GM23338 (cell line): ENCODE measurements around the gene RAB8B. TPM values are rescaled to one million over a fixed set of nuclear protein-coding genes. Genes with fewer than 3 reads are reported as not detected.

ENCODE experiments used
- ATAC-seq: fragments of 200-7000 bp; cut with Tn5 transposase; 3 replicates; pipeline ENCODE4 v1.9.1; 2020
- DNase-seq: peaks from one replicate; pipeline ENCODE4 v3.0.0-alpha.2; 2015; ENCODE audit warnings: low spot score
- H2AFZ ChIP-seq: fragments of 200-600 bp; sonication (generic); 2 replicates; pipeline ENCODE4 v1.8.0; 2016; ENCODE audit warnings: antibody characterized with exemption, mild to moderate bottlenecking, moderate library complexity
- H3F3A ChIP-seq: fragments of 200-600 bp; sonication (generic); replicated peaks from 2 replicates; pipeline ENCODE4 v1.8.0; 2017; ENCODE audit warnings: antibody characterized with exemption, mixed run types, low read depth
- H3K27ac ChIP-seq: fragments of 200-600 bp; sonication (generic); 2 replicates; pipeline ENCODE4 v1.6.1; 2016; ENCODE audit warnings: low read depth
- H3K27me3 ChIP-seq: fragments of 200-600 bp; sonication (generic); 2 replicates; pipeline ENCODE4 v1.8.0; 2016; ENCODE audit warnings: mild to moderate bottlenecking, mixed run types, moderate library complexity; ENCODE audit not compliant: insufficient read depth
- H3K36me3 ChIP-seq: fragments of 200-600 bp; sonication (generic); 2 replicates; pipeline ENCODE4 v1.8.0; 2016; ENCODE audit warnings: mild to moderate bottlenecking; ENCODE audit not compliant: insufficient read depth
- H3K4me1 ChIP-seq: fragments of 200-600 bp; sonication (generic); 2 replicates; pipeline ENCODE4 v1.8.0; 2016; ENCODE audit warnings: mild to moderate bottlenecking, moderate library complexity; ENCODE audit not compliant: insufficient read depth
- H3K4me2 ChIP-seq: fragments of 200-600 bp; sonication (generic); 2 replicates; pipeline ENCODE4 v1.7.1; 2017; ENCODE audit warnings: mixed run types
- H3K4me3 ChIP-seq: fragments of 200-600 bp; sonication (generic); 2 replicates; pipeline ENCODE4 v1.6.1; 2016; ENCODE audit warnings: mixed run types
- H3K79me2 ChIP-seq: fragments of 200-600 bp; sonication (generic); replicated peaks from 2 replicates; pipeline ENCODE4 v1.8.0; 2017; ENCODE audit warnings: mild to moderate bottlenecking; ENCODE audit not compliant: insufficient read depth
- H3K9me2 ChIP-seq: fragments of 200-600 bp; sonication (generic); 2 replicates; pipeline ENCODE4 v1.8.0; 2017; ENCODE audit not compliant: insufficient read depth
- H4K20me1 ChIP-seq: fragments of 200-600 bp; sonication (generic); replicated peaks from 2 replicates; pipeline ENCODE4 v1.8.0; 2017; ENCODE audit warnings: mild to moderate bottlenecking; ENCODE audit not compliant: insufficient read depth
- H3K27ac Mint-ChIP-seq: 2 replicates; pipeline ENCODE4 v1.8.0; 2020; ENCODE audit warnings: inconsistent platforms, mild to moderate bottlenecking, moderate library complexity, mixed read lengths
- H3K27me3 Mint-ChIP-seq: 3 replicates; pipeline ENCODE4 v1.8.0; 2022; ENCODE audit warnings: low read depth, mild to moderate bottlenecking, moderate library complexity, mixed read lengths, inconsistent platforms; ENCODE audit not compliant: insufficient read depth, poor library complexity
- H3K36me3 Mint-ChIP-seq: 3 replicates; pipeline ENCODE4 v1.8.0; 2021; ENCODE audit warnings: low read depth, mild to moderate bottlenecking, inconsistent platforms, moderate library complexity, mixed read lengths
- H3K4me1 Mint-ChIP-seq: 3 replicates; pipeline ENCODE4 v1.8.0; 2020; ENCODE audit warnings: mild to moderate bottlenecking, inconsistent platforms, mixed read lengths
- H3K4me3 Mint-ChIP-seq: 3 replicates; pipeline ENCODE4 v1.8.0; 2021; ENCODE audit warnings: moderate library complexity, mild to moderate bottlenecking, inconsistent platforms, mixed read lengths
- H3K9me3 Mint-ChIP-seq: 3 replicates; pipeline ENCODE4 v1.8.0; 2020; ENCODE audit warnings: moderate library complexity, mild to moderate bottlenecking, inconsistent platforms, mixed read lengths
- CREB1 ChIP-seq: fragments of 250-450 bp; sonication (Bioruptor Pico); IDR thresholded peaks from 2 replicates; pipeline ENCODE4 v1.5.0; 2020; ENCODE audit warnings: low read depth, mild to moderate bottlenecking, moderate library complexity
- ETS1 ChIP-seq: IDR thresholded peaks from 2 replicates; pipeline ENCODE4 v1.6.1; 2016; ENCODE audit warnings: antibody characterized with exemption
- EZH2 ChIP-seq: fragments of 200-600 bp; sonication (generic); IDR thresholded peaks from one replicate; pipeline ENCODE4 v1.8.0; 2017; ENCODE audit warnings: antibody characterized with exemption, mild to moderate bottlenecking, low read depth; ENCODE audit not compliant: unreplicated experiment
- EZH2phosphoT487 ChIP-seq: fragments of 200-600 bp; sonication (generic); IDR thresholded peaks from one replicate; pipeline ENCODE4 v1.8.1; 2018; ENCODE audit warnings: antibody characterized with exemption; ENCODE audit not compliant: unreplicated experiment
- JUNB ChIP-seq: IDR thresholded peaks from one replicate; pipeline ENCODE4 v1.6.1; 2016; ENCODE audit warnings: antibody characterized with exemption; ENCODE audit not compliant: unreplicated experiment
- NANOG ChIP-seq: IDR thresholded peaks from 2 replicates; pipeline ENCODE4 v1.6.1; 2016; ENCODE audit warnings: antibody characterized with exemption, borderline replicate concordance
- POLR2AphosphoS5 ChIP-seq: IDR thresholded peaks from 2 replicates; pipeline ENCODE4 v1.6.1; 2016; ENCODE audit warnings: antibody characterized with exemption, low read depth
- STAT1 ChIP-seq: IDR thresholded peaks from one replicate; pipeline ENCODE4 v1.6.1; 2016; ENCODE audit warnings: antibody characterized with exemption; ENCODE audit not compliant: unreplicated experiment
- ZNF114 ChIP-seq: fragments of 250-450 bp; sonication (Bioruptor Pico); IDR thresholded peaks from 2 replicates; pipeline ENCODE4 v1.5.0; 2020; ENCODE audit warnings: mild to moderate bottlenecking, moderate library complexity
- ZNF331 ChIP-seq: fragments of 250-450 bp; sonication (Bioruptor Pico); IDR thresholded peaks from 2 replicates; pipeline ENCODE4 v1.5.0; 2020; ENCODE audit warnings: low read depth, mild to moderate bottlenecking, moderate library complexity
- polyA plus RNA-seq: library from polyadenylated mRNA; unstranded; fragments of >200 nt; fragmentation: Nextera tagmentation; extraction: Ambion mirVana; gene quantifications from 2 replicates; pipeline ENCODE4 v1.2.1, GENCODE V29; 2016
- total RNA-seq: library from RNA; depleted of rRNA; stranded (reverse); fragments of >200 nt; shearing (Covaris generic); gene quantifications from 2 replicates; pipeline ENCODE4 v1.2.3, GENCODE V29; 2014
- TF ChIP-seq, protein P1 (sequence below), 2 experiments: fragments of 200-600 bp in 1 of 2; sonication (generic) in 1 of 2; conservative IDR thresholded peaks; 2 replicates each; pipeline versions ENCODE4 v1.5.1 to v1.6.1; 2016 to 2017; ENCODE audit warnings: antibody characterized with exemption in 2 of 2, low read depth in 2 of 2, mild to moderate bottlenecking in 2 of 2, moderate library complexity in 1 of 2
- TF ChIP-seq, protein P2 (sequence below): IDR thresholded peaks from one replicate; pipeline ENCODE4 v1.6.1; 2018; ENCODE audit warnings: antibody characterized with exemption; ENCODE audit not compliant: unreplicated experiment
- TF ChIP-seq, protein P3 (sequence below): fragments of 250-450 bp; sonication (Bioruptor Pico); IDR thresholded peaks from 2 replicates; pipeline ENCODE4 v1.5.0; 2020; ENCODE audit warnings: mild to moderate bottlenecking, moderate library complexity

The RAB8B gene
- total and polyA plus RNA-seq, 2 experiments from 2014 or later: 23.2 to 41.7 TPM

DNA sequence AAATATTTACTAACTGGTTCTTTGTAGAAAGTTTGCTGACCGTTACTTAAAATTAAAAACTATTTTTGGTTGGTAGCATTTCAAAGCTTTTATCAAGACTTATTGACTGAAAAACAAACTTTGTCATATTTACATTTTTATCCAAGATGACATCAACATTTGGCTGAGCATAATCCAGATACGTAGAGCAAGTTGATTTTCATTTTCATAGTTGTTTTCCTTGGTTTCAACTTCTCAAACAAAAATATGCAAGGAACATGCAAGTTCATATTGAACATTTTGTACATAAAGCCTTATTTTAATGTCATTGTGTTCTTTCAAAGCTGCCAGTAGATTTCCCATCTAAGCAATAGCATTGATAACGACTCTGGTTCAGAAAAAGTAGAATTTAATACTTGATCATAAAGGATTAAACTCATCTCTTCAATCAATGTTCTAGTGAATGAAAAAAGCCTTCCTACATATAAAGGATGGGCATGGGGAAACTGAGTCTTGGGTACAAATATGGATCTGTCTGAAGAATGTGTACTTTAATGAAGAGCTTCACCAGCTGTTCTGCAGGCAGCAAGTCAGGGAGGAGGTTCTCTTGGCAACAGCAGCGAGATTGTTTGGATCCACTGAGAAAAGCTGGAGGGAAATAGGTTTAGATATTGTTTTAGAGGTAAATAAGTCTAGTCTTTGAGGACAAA lies 5.6 kb downstream of the RAB8B start:
- H3F3A ChIP-seq: no peaks in the 10 kb centered on the region
- no peak overlapping the region for H2AFZ ChIP-seq
- H3K27me3 Mint-ChIP-seq: peaks cover 3% of the 10 kb centered on the region
- H4K20me1 ChIP-seq: 0 out of 2 replicates have a peak, but pooled peaks cover 5% of the 10 kb centered on the region
- no peaks in the 10 kb centered on the region for H3K36me3 Mint-ChIP-seq
- H3K79me2 ChIP-seq: peaks cover 97% of the 10 kb centered on the region
- H3K4me1 ChIP-seq: peaks cover 78% of the 10 kb centered on the region
- ATAC-seq (no peak), DNase-seq (no peak)
- no peak overlapping the region for H3K27ac ChIP-seq
- no peaks in the 10 kb centered on the region for H3K36me3 ChIP-seq
- H3K4me3 ChIP-seq: no peak overlapping the region
- peak overlapping the region; percentile 1; the same call in 1 of the 2 replicates for H3K27ac Mint-ChIP-seq
- no peaks in the 10 kb centered on the region for H3K9me3 Mint-ChIP-seq
- TF ChIP-seq, protein P1, sequence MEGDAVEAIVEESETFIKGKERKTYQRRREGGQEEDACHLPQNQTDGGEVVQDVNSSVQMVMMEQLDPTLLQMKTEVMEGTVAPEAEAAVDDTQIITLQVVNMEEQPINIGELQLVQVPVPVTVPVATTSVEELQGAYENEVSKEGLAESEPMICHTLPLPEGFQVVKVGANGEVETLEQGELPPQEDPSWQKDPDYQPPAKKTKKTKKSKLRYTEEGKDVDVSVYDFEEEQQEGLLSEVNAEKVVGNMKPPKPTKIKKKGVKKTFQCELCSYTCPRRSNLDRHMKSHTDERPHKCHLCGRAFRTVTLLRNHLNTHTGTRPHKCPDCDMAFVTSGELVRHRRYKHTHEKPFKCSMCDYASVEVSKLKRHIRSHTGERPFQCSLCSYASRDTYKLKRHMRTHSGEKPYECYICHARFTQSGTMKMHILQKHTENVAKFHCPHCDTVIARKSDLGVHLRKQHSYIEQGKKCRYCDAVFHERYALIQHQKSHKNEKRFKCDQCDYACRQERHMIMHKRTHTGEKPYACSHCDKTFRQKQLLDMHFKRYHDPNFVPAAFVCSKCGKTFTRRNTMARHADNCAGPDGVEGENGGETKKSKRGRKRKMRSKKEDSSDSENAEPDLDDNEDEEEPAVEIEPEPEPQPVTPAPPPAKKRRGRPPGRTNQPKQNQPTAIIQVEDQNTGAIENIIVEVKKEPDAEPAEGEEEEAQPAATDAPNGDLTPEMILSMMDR (conservative IDR thresholded peaks at IDR 0.05; ENCODE audit: low read depth in 2 of 2): no peak
- TF ChIP-seq, protein P2, sequence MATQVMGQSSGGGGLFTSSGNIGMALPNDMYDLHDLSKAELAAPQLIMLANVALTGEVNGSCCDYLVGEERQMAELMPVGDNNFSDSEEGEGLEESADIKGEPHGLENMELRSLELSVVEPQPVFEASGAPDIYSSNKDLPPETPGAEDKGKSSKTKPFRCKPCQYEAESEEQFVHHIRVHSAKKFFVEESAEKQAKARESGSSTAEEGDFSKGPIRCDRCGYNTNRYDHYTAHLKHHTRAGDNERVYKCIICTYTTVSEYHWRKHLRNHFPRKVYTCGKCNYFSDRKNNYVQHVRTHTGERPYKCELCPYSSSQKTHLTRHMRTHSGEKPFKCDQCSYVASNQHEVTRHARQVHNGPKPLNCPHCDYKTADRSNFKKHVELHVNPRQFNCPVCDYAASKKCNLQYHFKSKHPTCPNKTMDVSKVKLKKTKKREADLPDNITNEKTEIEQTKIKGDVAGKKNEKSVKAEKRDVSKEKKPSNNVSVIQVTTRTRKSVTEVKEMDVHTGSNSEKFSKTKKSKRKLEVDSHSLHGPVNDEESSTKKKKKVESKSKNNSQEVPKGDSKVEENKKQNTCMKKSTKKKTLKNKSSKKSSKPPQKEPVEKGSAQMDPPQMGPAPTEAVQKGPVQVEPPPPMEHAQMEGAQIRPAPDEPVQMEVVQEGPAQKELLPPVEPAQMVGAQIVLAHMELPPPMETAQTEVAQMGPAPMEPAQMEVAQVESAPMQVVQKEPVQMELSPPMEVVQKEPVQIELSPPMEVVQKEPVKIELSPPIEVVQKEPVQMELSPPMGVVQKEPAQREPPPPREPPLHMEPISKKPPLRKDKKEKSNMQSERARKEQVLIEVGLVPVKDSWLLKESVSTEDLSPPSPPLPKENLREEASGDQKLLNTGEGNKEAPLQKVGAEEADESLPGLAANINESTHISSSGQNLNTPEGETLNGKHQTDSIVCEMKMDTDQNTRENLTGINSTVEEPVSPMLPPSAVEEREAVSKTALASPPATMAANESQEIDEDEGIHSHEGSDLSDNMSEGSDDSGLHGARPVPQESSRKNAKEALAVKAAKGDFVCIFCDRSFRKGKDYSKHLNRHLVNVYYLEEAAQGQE: no peak
- TF ChIP-seq STAT1 (no peak), JUNB (no peak), CREB1 (CRISPR knock-in tag) (no peak), POLR2AphosphoS5 (no peak), NANOG (no peak), ETS1 (no peak), EZH2 (no peak), ZNF114 (CRISPR knock-in tag) (no peak), ZNF331 (no peak), EZH2phosphoT487 (no peak)
- TF ChIP-seq, protein P3, sequence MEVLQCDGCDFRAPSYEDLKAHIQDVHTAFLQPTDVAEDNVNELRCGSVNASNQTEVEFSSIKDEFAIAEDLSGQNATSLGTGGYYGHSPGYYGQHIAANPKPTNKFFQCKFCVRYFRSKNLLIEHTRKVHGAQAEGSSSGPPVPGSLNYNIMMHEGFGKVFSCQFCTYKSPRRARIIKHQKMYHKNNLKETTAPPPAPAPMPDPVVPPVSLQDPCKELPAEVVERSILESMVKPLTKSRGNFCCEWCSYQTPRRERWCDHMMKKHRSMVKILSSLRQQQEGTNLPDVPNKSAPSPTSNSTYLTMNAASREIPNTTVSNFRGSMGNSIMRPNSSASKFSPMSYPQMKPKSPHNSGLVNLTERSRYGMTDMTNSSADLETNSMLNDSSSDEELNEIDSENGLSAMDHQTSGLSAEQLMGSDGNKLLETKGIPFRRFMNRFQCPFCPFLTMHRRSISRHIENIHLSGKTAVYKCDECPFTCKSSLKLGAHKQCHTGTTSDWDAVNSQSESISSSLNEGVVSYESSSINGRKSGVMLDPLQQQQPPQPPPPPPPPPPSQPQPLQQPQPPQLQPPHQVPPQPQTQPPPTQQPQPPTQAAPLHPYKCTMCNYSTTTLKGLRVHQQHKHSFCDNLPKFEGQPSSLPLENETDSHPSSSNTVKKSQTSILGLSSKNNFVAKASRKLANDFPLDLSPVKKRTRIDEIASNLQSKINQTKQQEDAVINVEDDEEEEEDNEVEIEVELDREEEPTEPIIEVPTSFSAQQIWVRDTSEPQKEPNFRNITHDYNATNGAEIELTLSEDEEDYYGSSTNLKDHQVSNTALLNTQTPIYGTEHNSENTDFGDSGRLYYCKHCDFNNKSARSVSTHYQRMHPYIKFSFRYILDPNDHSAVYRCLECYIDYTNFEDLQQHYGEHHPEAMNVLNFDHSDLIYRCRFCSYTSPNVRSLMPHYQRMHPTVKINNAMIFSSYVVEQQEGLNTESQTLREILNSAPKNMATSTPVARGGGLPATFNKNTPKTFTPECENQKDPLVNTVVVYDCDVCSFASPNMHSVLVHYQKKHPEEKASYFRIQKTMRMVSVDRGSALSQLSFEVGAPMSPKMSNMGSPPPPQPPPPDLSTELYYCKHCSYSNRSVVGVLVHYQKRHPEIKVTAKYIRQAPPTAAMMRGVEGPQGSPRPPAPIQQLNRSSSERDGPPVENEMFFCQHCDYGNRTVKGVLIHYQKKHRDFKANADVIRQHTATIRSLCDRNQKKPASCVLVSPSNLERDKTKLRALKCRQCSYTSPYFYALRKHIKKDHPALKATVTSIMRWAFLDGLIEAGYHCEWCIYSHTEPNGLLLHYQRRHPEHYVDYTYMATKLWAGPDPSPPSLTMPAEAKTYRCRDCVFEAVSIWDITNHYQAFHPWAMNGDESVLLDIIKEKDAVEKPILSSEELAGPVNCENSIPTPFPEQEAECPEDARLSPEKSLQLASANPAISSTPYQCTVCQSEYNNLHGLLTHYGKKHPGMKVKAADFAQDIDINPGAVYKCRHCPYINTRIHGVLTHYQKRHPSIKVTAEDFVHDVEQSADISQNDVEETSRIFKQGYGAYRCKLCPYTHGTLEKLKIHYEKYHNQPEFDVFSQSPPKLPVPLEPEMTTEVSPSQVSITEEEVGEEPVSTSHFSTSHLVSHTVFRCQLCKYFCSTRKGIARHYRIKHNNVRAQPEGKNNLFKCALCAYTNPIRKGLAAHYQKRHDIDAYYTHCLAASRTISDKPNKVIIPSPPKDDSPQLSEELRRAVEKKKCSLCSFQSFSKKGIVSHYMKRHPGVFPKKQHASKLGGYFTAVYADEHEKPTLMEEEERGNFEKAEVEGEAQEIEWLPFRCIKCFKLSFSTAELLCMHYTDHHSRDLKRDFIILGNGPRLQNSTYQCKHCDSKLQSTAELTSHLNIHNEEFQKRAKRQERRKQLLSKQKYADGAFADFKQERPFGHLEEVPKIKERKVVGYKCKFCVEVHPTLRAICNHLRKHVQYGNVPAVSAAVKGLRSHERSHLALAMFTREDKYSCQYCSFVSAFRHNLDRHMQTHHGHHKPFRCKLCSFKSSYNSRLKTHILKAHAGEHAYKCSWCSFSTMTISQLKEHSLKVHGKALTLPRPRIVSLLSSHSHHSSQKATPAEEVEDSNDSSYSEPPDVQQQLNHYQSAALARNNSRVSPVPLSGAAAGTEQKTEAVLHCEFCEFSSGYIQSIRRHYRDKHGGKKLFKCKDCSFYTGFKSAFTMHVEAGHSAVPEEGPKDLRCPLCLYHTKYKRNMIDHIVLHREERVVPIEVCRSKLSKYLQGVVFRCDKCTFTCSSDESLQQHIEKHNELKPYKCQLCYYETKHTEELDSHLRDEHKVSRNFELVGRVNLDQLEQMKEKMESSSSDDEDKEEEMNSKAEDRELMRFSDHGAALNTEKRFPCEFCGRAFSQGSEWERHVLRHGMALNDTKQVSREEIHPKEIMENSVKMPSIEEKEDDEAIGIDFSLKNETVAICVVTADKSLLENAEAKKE (CRISPR knock-in tag): no peak
- no peaks in the 10 kb centered on the region for H3K9me2 ChIP-seq
- no peak overlapping the region for H3K4me2 ChIP-seq
- no peaks in the 10 kb centered on the region for H3K27me3 ChIP-seq
- H3K4me3 Mint-ChIP-seq: no peak overlapping the region
- H3K4me1 Mint-ChIP-seq: peaks cover 75% of the 10 kb centered on the region
